LNCAP (cell line): Measurements from ENCODE around the gene OR14C36.

Experiments used
- TF ChIP-seq, protein P1 (sequence below): fragments of 450-650 bp; IDR thresholded peaks from 2 replicates; pipeline ENCODE4 v1.5.1; 2017; ENCODE audit warnings: mild to moderate bottlenecking

Gene OR14C36

DNA sequence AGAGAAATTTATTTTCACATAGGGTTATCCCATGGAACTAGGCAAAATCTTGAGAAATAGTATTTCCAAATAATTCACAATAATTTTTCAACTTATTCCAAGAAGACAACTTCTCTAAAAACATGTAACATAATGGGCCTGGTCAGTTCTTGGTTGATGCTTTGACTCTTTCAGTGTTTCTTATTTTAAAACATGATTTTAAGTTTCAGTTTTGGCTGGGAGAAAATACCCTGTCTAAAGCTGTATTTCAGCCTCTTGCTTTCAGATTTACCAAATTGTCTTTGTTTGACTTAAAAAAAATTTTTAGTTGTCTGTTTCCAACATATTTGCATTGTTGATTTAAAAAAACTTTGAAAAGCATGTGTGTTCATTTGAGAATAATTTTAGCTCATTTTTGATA lies 18.0 kb downstream of the OR14C36 start:
- TF ChIP-seq, protein P1, sequence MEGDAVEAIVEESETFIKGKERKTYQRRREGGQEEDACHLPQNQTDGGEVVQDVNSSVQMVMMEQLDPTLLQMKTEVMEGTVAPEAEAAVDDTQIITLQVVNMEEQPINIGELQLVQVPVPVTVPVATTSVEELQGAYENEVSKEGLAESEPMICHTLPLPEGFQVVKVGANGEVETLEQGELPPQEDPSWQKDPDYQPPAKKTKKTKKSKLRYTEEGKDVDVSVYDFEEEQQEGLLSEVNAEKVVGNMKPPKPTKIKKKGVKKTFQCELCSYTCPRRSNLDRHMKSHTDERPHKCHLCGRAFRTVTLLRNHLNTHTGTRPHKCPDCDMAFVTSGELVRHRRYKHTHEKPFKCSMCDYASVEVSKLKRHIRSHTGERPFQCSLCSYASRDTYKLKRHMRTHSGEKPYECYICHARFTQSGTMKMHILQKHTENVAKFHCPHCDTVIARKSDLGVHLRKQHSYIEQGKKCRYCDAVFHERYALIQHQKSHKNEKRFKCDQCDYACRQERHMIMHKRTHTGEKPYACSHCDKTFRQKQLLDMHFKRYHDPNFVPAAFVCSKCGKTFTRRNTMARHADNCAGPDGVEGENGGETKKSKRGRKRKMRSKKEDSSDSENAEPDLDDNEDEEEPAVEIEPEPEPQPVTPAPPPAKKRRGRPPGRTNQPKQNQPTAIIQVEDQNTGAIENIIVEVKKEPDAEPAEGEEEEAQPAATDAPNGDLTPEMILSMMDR = no peak

DNA sequence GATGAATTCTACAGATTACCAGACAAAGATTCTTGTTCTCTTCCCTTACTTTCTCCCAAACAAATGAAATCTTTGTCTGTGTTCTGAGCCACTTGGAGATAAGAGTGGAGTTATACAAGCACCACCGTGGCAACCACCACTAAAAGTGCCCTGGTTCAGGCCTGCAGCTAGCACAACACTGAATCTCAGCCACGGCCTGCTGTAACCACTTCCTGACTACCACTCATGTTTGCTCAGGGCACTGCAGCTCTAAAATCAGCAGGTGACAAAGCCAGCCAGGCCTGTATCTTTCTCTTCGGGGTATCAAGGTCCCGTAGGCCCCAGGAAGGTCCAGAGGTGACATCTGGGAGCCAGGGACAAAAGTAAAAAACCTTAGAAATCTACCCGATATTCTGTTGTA lies 23.8 kb downstream of the OR14C36 start:
- TF ChIP-seq, protein P1 = no peak

DNA sequence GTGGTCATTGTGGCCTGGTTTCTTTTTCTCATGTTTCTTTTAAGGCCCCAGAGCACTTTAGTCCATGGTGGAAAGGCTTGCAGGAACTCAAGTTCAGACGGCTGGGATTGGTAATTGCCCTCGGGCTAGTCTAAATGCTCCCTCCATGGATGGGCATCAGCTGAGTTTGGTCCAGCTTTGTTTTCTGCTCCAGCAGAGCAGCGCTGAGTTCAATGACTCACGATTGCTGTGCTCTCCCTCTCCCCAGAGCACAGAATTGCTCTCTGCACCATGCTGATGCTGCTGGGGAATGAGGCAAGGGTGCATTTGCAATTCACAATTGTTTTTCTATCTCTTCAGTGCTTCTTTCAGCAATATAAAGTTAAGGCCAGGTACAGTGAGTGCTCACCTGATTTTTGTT lies 25.2 kb downstream of the OR14C36 start:
- TF ChIP-seq, protein P1 = no peak

DNA sequence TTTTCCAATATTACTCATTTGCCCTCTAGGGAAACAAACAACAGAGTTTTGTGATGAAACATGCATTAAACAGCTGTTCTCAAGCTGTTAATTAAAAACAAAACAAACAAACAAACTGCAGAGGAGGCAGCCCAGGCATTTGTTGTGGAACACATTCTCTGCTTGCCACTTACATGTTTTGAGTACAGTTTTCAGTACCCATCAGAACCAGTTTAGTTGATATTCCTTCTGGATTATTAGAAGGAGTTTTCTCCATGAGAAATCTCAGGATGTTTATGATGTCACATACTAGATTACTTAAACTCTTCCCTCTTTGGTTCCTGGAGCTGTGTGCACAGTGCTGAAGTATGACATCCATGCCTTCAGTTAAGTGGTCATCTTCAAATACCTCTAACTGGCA lies 26.9 kb downstream of the OR14C36 start, which contains the start of gene OR2T6:
Gene OR2T6 (plus strand): TSS at position 301 of the 400 bp plus-strand sequence. CDS start 11,863 bp downstream, outside the sequence.
- TF ChIP-seq, protein P1 = no peak

DNA sequence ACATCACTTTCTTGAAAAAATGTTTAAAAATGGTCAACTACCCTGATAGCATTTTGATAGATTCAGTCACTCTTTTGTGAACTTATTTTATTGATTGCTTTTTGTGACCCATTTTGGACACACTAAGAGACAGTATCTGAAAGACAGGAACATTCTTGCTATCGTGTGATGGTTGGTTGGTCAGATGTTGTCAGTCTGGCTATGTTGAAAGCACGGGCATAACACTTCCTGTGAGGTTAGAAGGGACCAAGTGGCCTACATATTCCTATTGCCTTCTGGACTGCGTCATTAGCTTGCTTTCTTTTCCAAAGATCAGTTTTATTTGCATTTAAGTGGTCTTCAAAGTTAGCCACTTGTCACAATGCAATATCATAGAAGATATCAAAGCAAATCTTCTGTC lies 28.3 kb downstream of the OR14C36 start:
- TF ChIP-seq, protein P1 = no peak

DNA sequence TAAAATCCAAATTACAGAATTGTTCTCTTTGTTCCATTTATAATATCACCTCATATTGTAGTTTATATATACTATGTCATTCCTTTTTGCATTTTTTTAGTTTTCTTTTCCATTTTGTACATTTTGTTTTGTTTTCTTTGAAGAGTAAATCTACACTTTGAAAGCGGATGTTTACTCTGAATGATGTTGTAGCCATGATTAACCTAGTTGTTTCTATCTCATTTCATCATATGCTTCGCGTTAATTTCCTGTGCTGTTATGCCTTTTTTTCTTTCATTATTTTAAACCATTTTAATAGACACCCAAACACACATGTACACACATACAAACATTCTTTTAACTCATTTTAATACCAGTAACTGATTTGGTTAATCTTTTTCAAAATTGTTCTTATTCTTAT lies 32.3 kb downstream of the OR14C36 start:
- TF ChIP-seq, protein P1 = no peak

DNA sequence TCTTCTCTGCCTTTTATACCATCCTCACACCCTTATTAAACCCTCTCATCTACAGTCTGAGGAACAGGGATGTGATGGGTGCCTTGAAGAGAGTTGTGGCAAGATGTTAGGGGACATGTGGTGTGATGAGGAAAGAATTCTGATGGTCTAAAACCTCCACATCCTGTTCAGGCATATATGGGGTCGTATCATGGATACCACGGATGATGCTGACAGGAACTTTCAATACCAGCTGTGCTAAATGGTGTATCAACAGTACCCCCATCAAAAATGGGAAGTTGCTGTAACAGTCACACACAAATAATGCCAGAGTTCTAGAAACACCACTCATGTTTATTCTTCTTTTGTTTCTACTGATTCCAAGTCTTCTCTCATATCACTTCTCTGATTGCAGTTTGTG lies 39.9 kb downstream of the OR14C36 start:
- TF ChIP-seq, protein P1 = no peak

DNA sequence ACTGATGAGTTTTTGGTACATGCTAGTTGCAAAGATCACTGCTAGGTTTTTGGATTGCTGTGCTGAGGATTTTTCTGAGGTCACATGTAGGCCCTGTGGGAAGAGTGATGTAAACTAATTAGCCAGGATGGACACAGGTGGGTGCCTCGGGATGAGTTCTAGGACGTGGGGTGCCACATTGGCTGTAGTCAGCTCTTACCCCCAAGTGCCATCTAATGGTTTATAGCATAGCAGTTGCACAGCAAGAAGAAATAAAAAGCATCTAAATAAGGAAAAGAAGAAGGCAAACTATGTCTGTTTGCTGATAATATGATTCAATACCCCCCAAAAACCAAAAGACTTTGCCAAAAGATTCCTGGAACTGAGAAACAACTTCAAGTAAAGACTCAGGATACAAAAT lies 44.5 kb downstream of the OR14C36 start:
- TF ChIP-seq, protein P1 = no peak
